HFF-Myc (cell line): Measurements from ENCODE around the gene THOP1.

Experiments used
- DNase-seq: peaks from one replicate; pipeline ENCODE4 v3.0.0-alpha.2; 2011; ENCODE audit warnings: low read depth; ENCODE audit errors: extremely low read depth
- H3K4me3 ChIP-seq: replicated peaks from 2 replicates; pipeline ENCODE4 v1.5.1; 2011; ENCODE audit warnings: low read depth, mild to moderate bottlenecking, control low read depth, low read length
- CTCF ChIP-seq: IDR thresholded peaks from 2 replicates; pipeline ENCODE4 v1.5.1; 2012; ENCODE audit warnings: mild to moderate bottlenecking, low read depth, low read length, control low read depth; ENCODE audit errors: missing control alignments

Gene THOP1

GRCh38 chr19:2767688-2768087, 17.6 kb upstream of the THOP1 start:
- no peak overlapping the region for H3K4me3 ChIP-seq
- no peak for DNase-seq
- TF ChIP-seq CTCF, result no peak

- no peak for DNase-seq
- H3K4me3 ChIP-seq, result no peak overlapping the region
- TF ChIP-seq CTCF, result no peak
Observed at GRCh38 chr19:2768365-2769132, 16.8 kb upstream of the THOP1 start.

- H3K4me3 ChIP-seq, result no peak overlapping the region
- no peak for DNase-seq
- TF ChIP-seq CTCF, result no peak
Observed at GRCh38 chr19:2769218-2769617, 16.1 kb upstream of the THOP1 start.

GRCh38 chr19:2770055-2771013, 15.0 kb upstream of the THOP1 start:
- TF ChIP-seq CTCF, result no peak
- no peak for DNase-seq
- H3K4me3 ChIP-seq, result no peak overlapping the region

- no peak overlapping the region for H3K4me3 ChIP-seq
- no peak for TF ChIP-seq CTCF
Observed at GRCh38 chr19:2771786-2772674, 13.3 kb upstream of the THOP1 start.

GRCh38 chr19:2774083-2774679, 11.1 kb upstream of the THOP1 start:
- no peak for DNase-seq
- no peak overlapping the region for H3K4me3 ChIP-seq
- TF ChIP-seq CTCF, result no peak

More at GRCh38 chr19:2771786-2772674, 13.3 kb upstream of the THOP1 start:
- no peak for DNase-seq
